GM12892 (cell line): ENCODE data around the gene CFAP157.

Source experiments
- POLR2A ChIP-seq: IDR thresholded peaks from 2 replicates; pipeline ENCODE4 v1.6.1; 2011; ENCODE audit warnings: low read depth, low read length, control low read depth
- POLR2AphosphoS5 ChIP-seq: IDR thresholded peaks from 2 replicates; pipeline ENCODE4 v1.6.1; 2011; ENCODE audit warnings: low read depth, low read length, control low read depth

DNA sequence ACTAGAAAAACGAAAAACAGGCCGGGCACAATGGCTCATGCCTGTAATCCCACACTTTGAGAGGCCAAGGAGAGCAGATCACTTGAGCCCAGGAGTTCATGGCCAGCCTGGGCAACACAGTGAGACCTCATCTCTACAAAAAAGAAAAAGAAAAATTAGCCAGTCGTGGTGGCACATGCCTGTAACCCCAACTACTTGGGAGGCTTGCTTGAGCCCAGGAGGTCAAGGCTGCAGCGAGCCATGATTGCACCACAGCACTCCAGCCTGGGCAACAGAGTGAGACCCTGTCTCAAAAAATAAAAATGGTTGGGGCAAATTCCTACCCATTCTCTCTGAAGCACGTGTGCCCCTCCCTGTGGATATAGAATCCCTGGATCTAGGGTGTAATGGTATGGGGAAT, 8.4 kb upstream of the CFAP157 start:
- TF ChIP-seq POLR2A = no peak
- no peak for TF ChIP-seq POLR2AphosphoS5
